HCT116 (cell line): ENCODE data around the gene HEY2. TPM values are rescaled to one million over a fixed set of nuclear protein-coding genes. Genes with fewer than 3 reads are reported as not detected.

Source experiments
- ATAC-seq: fragments of 200-7000 bp; cut with Tn5 transposase; 2 replicates; pipeline ENCODE4 v1.9.1; 2020; ENCODE audit warnings: mild to moderate bottlenecking, moderate library complexity
- BruUV-seq: library from RNA; stranded (reverse); fragments of 400-500 nt; replicated peaks from 2 replicates; lab custom pipeline; 2021; lab: Mats Ljungman, UMichigan
- CTCF ChIA-PET: fragments of 300-600 bp; sonication (Branson Sonifier 250); formaldehyde crosslinking; loops from one replicate; lab custom pipeline; 2021; ENCODE audit warnings: antibody characterized with exemption; lab: Charles Lee
- POLR2A ChIA-PET: fragments of 300-600, 350-600 bp; sonication (Branson Sonifier 250); formaldehyde crosslinking; loops from one replicate; lab custom pipeline; 2021; ENCODE audit warnings: antibody characterized with exemption; lab: Charles Lee
- RAD21 ChIA-PET, 2 experiments: fragments of 300-600 bp; sonication (Branson Sonifier 250); formaldehyde crosslinking; loops; one replicate each; lab custom pipeline; 2023; ENCODE audit warnings: low total read pairs in 2 of 2; ENCODE audit not compliant: uncharacterized antibody in 2 of 2, unreplicated experiment in 2 of 2, low non-redundant PET in 1 of 2; lab: Charles Lee
- DNase-seq: peaks from one replicate; pipeline ENCODE4 v3.0.0-alpha.2; 2010; ENCODE audit warnings: low read depth, low spot score
- H2AFZ ChIP-seq: fragments of 200-600 bp; shearing (Covaris generic), sonication (generic); 2 replicates; pipeline ENCODE4 v1.6.1; 2017; ENCODE audit warnings: low read depth, mixed run types, mixed read lengths, antibody characterized with exemption, low read length; ENCODE audit not compliant: poor library complexity, severe bottlenecking
- H3K27ac ChIP-seq: 2 replicates; pipeline ENCODE4 v1.5.1; 2012; ENCODE audit warnings: low read depth, low read length
- H3K27me3 ChIP-seq: fragments of 200-600 bp; sonication (generic); 2 replicates; pipeline ENCODE4 v1.6.1; 2016; ENCODE audit warnings: mixed run types, low read length, mixed read lengths; ENCODE audit not compliant: insufficient read depth
- H3K36me3 ChIP-seq, 2 experiments: fragments of 200-500 bp in 1 of 2; fragments of 200-600 bp in 1 of 2; sonication (Bioruptor generic) in 1 of 2; sonication (generic) in 1 of 2; 2 replicates each; pipeline versions ENCODE4 v1.5.1 to v1.6.1; 2014 to 2016; ENCODE audit warnings: low read length in 2 of 2, inconsistent platforms in 1 of 2, mixed read lengths in 1 of 2, mixed run types in 1 of 2; ENCODE audit not compliant: insufficient read depth in 2 of 2, control insufficient read depth in 1 of 2
- H3K4me1 ChIP-seq, 2 experiments: fragments of 200-600 bp in 1 of 2; sonication (generic) in 1 of 2; 2 replicates each; pipeline versions ENCODE4 v1.5.1 to v1.6.1; 2012 to 2017; ENCODE audit warnings: low read length in 2 of 2, inconsistent platforms in 1 of 2, mild to moderate bottlenecking in 1 of 2, mixed read lengths in 1 of 2, mixed run types in 1 of 2, moderate library complexity in 1 of 2; ENCODE audit not compliant: insufficient read depth in 2 of 2, control insufficient read depth in 1 of 2
- H3K4me2 ChIP-seq: fragments of 200-600 bp; sonication (generic); 2 replicates; pipeline ENCODE4 v1.6.1; 2017; ENCODE audit warnings: mixed run types, low read length, mixed read lengths
- H3K4me3 ChIP-seq, 2 experiments: fragments of 200-600 bp in 1 of 2; sonication (generic) in 1 of 2; replicated peaks in 1 of 2; 2 replicates each; pipeline ENCODE4 v1.5.1; 2011 to 2016; ENCODE audit warnings: low read length in 2 of 2, control low read depth in 1 of 2, low read depth in 1 of 2, mild to moderate bottlenecking in 1 of 2, mixed read lengths in 1 of 2, mixed run types in 1 of 2
- H3K79me2 ChIP-seq: fragments of 200-600 bp; sonication (generic); 2 replicates; pipeline ENCODE4 v1.6.1; 2017; ENCODE audit warnings: mild to moderate bottlenecking, mixed run types, low read length, moderate library complexity, mixed read lengths; ENCODE audit not compliant: insufficient read depth
- H3K9ac ChIP-seq: fragments of 200-600 bp; sonication (generic); 2 replicates; pipeline ENCODE4 v1.6.1; 2016; ENCODE audit warnings: low read length, mixed read lengths
- H3K9me2 ChIP-seq: fragments of 200-600 bp; sonication (generic), shearing (Covaris generic); 2 replicates; pipeline ENCODE4 v1.6.1; 2017; ENCODE audit warnings: mixed run types, mild to moderate bottlenecking, moderate library complexity; ENCODE audit not compliant: insufficient read depth
- H3K9me3 ChIP-seq, 2 experiments: fragments of 200-500 bp in 1 of 2; fragments of 200-600 bp in 1 of 2; sonication (Bioruptor generic) in 1 of 2; sonication (generic) in 1 of 2; 2 replicates each; pipeline ENCODE4 v1.6.1; 2014 to 2017; ENCODE audit warnings: low read length in 2 of 2, mixed read lengths in 2 of 2, inconsistent platforms in 1 of 2, low read depth in 1 of 2, mild to moderate bottlenecking in 1 of 2, mixed run types in 1 of 2, moderate library complexity in 1 of 2; ENCODE audit not compliant: control insufficient read depth in 1 of 2, insufficient read depth in 1 of 2
- H4K20me1 ChIP-seq: fragments of 200-600 bp; sonication (generic), shearing (Covaris generic); 2 replicates; pipeline ENCODE4 v1.6.1; 2017; ENCODE audit warnings: mixed run types, mild to moderate bottlenecking, moderate library complexity; ENCODE audit not compliant: insufficient read depth
- CEBPB ChIP-seq: IDR thresholded peaks from 2 replicates; pipeline ENCODE4 v1.6.1; 2012; ENCODE audit warnings: low read depth
- FOSL1 ChIP-seq: IDR thresholded peaks from 2 replicates; pipeline ENCODE4 v1.6.1; 2012; ENCODE audit warnings: low read depth
- RAD21 ChIP-seq: IDR thresholded peaks from 2 replicates; pipeline ENCODE4 v1.6.1; 2012; ENCODE audit warnings: low read depth, mild to moderate bottlenecking
- SIN3A ChIP-seq: IDR thresholded peaks from 2 replicates; pipeline ENCODE4 v1.6.1; 2012; ENCODE audit warnings: low read depth
- SP1 ChIP-seq: IDR thresholded peaks from 2 replicates; pipeline ENCODE4 v1.6.1; 2012; ENCODE audit warnings: low read depth
- SRF ChIP-seq: IDR thresholded peaks from 2 replicates; pipeline ENCODE4 v1.6.1; 2012; ENCODE audit warnings: low read depth
- ZNF274 ChIP-seq: fragments of 200-500 bp; sonication (Bioruptor generic); IDR thresholded peaks from 2 replicates; pipeline ENCODE4 v1.6.1; 2014; ENCODE audit warnings: mild to moderate bottlenecking, low read depth, low read length, inconsistent platforms
- intact Hi-C: fragments of 100-400 bp; cut with micrococcal nuclease; formaldehyde crosslinking; loops from 2 replicates; pipeline ENCODE4 v1.10.0; 2022
- total RNA-seq: library from RNA; stranded (reverse); gene quantifications from one replicate; pipeline ENCODE4 v1.2.1, GENCODE V29; 2021; ENCODE audit not compliant: unreplicated experiment

HEY2 gene
- total RNA-seq, 1 experiment from 2014 or later: not detected

GRCh38 chr6:125793863-125794262, 44.4 kb downstream of the HEY2 start:
- ChIA-PET POLR2A (no interaction called here), RAD21 (no interaction called here), CTCF (interaction anchor here (1.3 kb wide), 1 partner anchor 192 kb away, joined by 3 read pairs; the partner anchor contains the start of gene TRMT11)
- no peaks in the 10 kb centered on the region for H3K9me2 ChIP-seq
- DNase-seq: no peak
- no peaks in the 10 kb centered on the region for H3K36me3 ChIP-seq
- H4K20me1 ChIP-seq: no peaks in the 10 kb centered on the region
- H2AFZ ChIP-seq: no peak overlapping the region
- H3K4me3 ChIP-seq: no peak overlapping the region
- H3K27me3 ChIP-seq: no peaks in the 10 kb centered on the region
- H3K9me3 ChIP-seq: no peaks in the 10 kb centered on the region
- TF ChIP-seq SRF (no peak), SP1 (no peak), RAD21 (no peak), SIN3A (no peak)
- no TSS peak for BruUV-seq
- no peak overlapping the region for H3K4me2 ChIP-seq
- H3K9ac ChIP-seq: no peak overlapping the region
- intact Hi-C loops: no loop called here
- ATAC-seq: no peak
- H3K27ac ChIP-seq: no peak overlapping the region
- no peaks in the 10 kb centered on the region for H3K79me2 ChIP-seq
- H3K4me1 ChIP-seq: peaks cover 23 to 35% of the 10 kb centered on the region in 2 experiments

- H3K79me2 ChIP-seq: no peaks in the 10 kb centered on the region
- H3K27ac ChIP-seq: no peak overlapping the region
- BruUV-seq: no TSS peak
- TF ChIP-seq ZNF274 (no peak), FOSL1 (peak; percentile 27; the same call in 1 of the 2 replicates), CEBPB (peak; percentile 58; the same call in 1 of the 2 replicates)
- ChIA-PET CTCF (interaction anchor here (1.3 kb wide), 1 partner anchor 192 kb away, joined by 3 read pairs; the partner anchor contains the start of gene TRMT11), RAD21 (no interaction called here), POLR2A (no interaction called here)
- H3K9me2 ChIP-seq: no peaks in the 10 kb centered on the region
- H3K9me3 ChIP-seq: no peaks in the 10 kb centered on the region
- H3K4me3 ChIP-seq: no peak overlapping the region
- intact Hi-C loops: no loop called here
- no peaks in the 10 kb centered on the region for H3K27me3 ChIP-seq
- no peak overlapping the region for H2AFZ ChIP-seq
- no peaks in the 10 kb centered on the region for H4K20me1 ChIP-seq
- no peak overlapping the region for H3K4me2 ChIP-seq
- H3K9ac ChIP-seq: no peak overlapping the region
- ATAC-seq: no peak
- peaks cover 17 to 34% of the 10 kb centered on the region in 2 experiments for H3K4me1 ChIP-seq
- H3K36me3 ChIP-seq: no peaks in the 10 kb centered on the region
- no peak for DNase-seq
Measured at GRCh38 chr6:125794342-125795137, 45.1 kb downstream of the HEY2 start.
